ENCODE measurements around the gene GRM6. TPM values are rescaled to one million over a fixed set of nuclear protein-coding genes. Genes with fewer than 3 reads are reported as not detected.

Gene GRM6
- total and polyA plus RNA-seq, 10 donors: not detected

GRCh38 chr5:179023528-179024189 is 28.5 kb upstream of the GRM6 start, which contains the start of gene ZNF879:
Gene ZNF879, plus strand, starts transcription at chr5:179023804. Its CDS starts 1,201 bp downstream, at chr5:179025005.
- intact Hi-C loops (cut with DNase I; ENCODE audit: low total_unique reads): no loop called here
- DNase-seq: peak; percentile 97
- 0 to 2% (median 1%) methylated on average over 16 to 72 of the region's 72 CpGs for WGBS, 5 donors
- TF ChIP-seq CTCF (IDR thresholded peaks at IDR 0.05 in 8 of 11, conservative IDR thresholded peaks at IDR 0.05 in 3 of 11): peak in 1 of 11 experiments; percentile 23
- TF ChIP-seq POLR2A (IDR thresholded peaks at IDR 0.05): peak in 2 of 3 donors; percentile 34 to 42
- peak; percentile 88 to 91 (median 90) for TF ChIP-seq POLR2AphosphoS5 (IDR thresholded peaks at IDR 0.05)
- peaks cover 8 to 21% (median 17%) of the 10 kb centered on the region in 6 donors for H3K4me1 ChIP-seq
- H3K9me3 ChIP-seq: peaks cover 7 to 59% (median 42%) of the 10 kb centered on the region in 8 donors
- peaks cover 9 to 38% (median 30%) of the 10 kb centered on the region in 6 donors for H3K36me3 ChIP-seq
- no peaks in the 10 kb centered on the region for H3K27me3 ChIP-seq (replicated peaks in 1 of 7)
- H3K27ac ChIP-seq: peak within 1 kb of the TSS; percentile 87 to 96 (median 92)
- H3K4me3 ChIP-seq: peak within 1 kb of the TSS; percentile 56 to 88 (median 70)

- H3K4me1 ChIP-seq: no peaks in the 10 kb centered on the region
- H3K9me3 ChIP-seq: peaks cover 2 to 80% (median 60%) of the 10 kb centered on the region in 8 donors
- no peak overlapping the region for H3K27ac ChIP-seq
- no peaks in the 10 kb centered on the region for H3K27me3 ChIP-seq (replicated peaks in 1 of 7)
- H3K4me3 ChIP-seq: no peak overlapping the region
- intact Hi-C loops (cut with DNase I; ENCODE audit: low total_unique reads): no loop called here
- H3K36me3 ChIP-seq: no peaks in the 10 kb centered on the region
- TF ChIP-seq POLR2A (IDR thresholded peaks at IDR 0.05): no peak
- no peak for TF ChIP-seq POLR2AphosphoS5 (IDR thresholded peaks at IDR 0.05)
- no peak for TF ChIP-seq CTCF (IDR thresholded peaks at IDR 0.05 in 8 of 11, conservative IDR thresholded peaks at IDR 0.05 in 3 of 11)
- WGBS, 5 donors: 15 to 33% (median 22%) methylated on average over 1 of the region's 1 CpG
- DNase-seq: no peak
These were observed 13.5 kb upstream of the GRM6 start for GRCh38 chr5:179008667-179009066.

GRCh38 chr5:179006564-179006963 is 11.4 kb upstream of the GRM6 start:
- intact Hi-C loops (cut with DNase I; ENCODE audit: low total_unique reads): no loop called here
- WGBS, 5 donors: 78 to 95% (median 89%) methylated on average over 2 of the region's 2 CpGs
- TF ChIP-seq POLR2AphosphoS5 (IDR thresholded peaks at IDR 0.05) (no peak), POLR2A (IDR thresholded peaks at IDR 0.05) (no peak), CTCF (IDR thresholded peaks at IDR 0.05 in 8 of 11, conservative IDR thresholded peaks at IDR 0.05 in 3 of 11) (no peak)
- Histone ChIP-seq H3K9me3 (peaks cover 2 to 75% (median 47%) of the 10 kb centered on the region in 8 donors), H3K4me1 (no peaks in the 10 kb centered on the region), H3K27ac (no peak overlapping the region), H3K27me3 (replicated peaks in 1 of 7) (no peaks in the 10 kb centered on the region), H3K4me3 (no peak overlapping the region), H3K36me3 (no peaks in the 10 kb centered on the region)
- no peak for DNase-seq

- peak; percentile 59 for DNase-seq
- no peak for TF ChIP-seq CTCF (IDR thresholded peaks at IDR 0.05 in 8 of 11, conservative IDR thresholded peaks at IDR 0.05 in 3 of 11)
- TF ChIP-seq POLR2AphosphoS5 (IDR thresholded peaks at IDR 0.05): no peak
- no peak for TF ChIP-seq POLR2A (IDR thresholded peaks at IDR 0.05)
- intact Hi-C loops (cut with DNase I; ENCODE audit: low total_unique reads): no loop called here
- Histone ChIP-seq H3K27me3 (replicated peaks in 1 of 7) (peaks cover 0 to 45% (median 23%) of the 10 kb centered on the region in 7 donors), H3K36me3 (no peaks in the 10 kb centered on the region), H3K27ac (no peak overlapping the region), H3K4me3 (no peak overlapping the region), H3K9me3 (peaks cover 0 to 47% (median 0%) of the 10 kb centered on the region in 8 donors), H3K4me1 (peaks cover 0 to 13% (median 2%) of the 10 kb centered on the region in 6 donors)
- 91 to 98% (median 96%) methylated on average over 6 to 13 of the region's 13 CpGs for WGBS, 5 donors
These were observed 3.3 kb upstream of the GRM6 start for GRCh38 chr5:178998441-178998840.

All from spleen (tissue), 11 donors.